IPS-20b (cell line): ENCODE results near the gene TRAFD1.
"Not testable (repeated sequence)": the region's sequence is repeated elsewhere in the genome, so short reads cannot be mapped to it uniquely, and the experiment has no call there.

Experiments used
- H3K27ac ChIP-seq: one replicate; pipeline ENCODE4 v1.5.1; 2013; ENCODE audit warnings: low read length
- H3K27me3 ChIP-seq: 2 replicates; pipeline ENCODE4 v1.6.1; 2013; ENCODE audit warnings: mild to moderate bottlenecking, low read length, inconsistent platforms; ENCODE audit not compliant: insufficient read depth
- H3K36me3 ChIP-seq: 2 replicates; pipeline ENCODE4 v1.6.1; 2013; ENCODE audit warnings: low read depth, mild to moderate bottlenecking, inconsistent platforms, low read length, moderate library complexity; ENCODE audit not compliant: insufficient read depth
- H3K4me1 ChIP-seq: 2 replicates; pipeline ENCODE4 v1.6.1; 2013; ENCODE audit warnings: mild to moderate bottlenecking, control low read depth, inconsistent platforms, low read length, moderate library complexity; ENCODE audit not compliant: insufficient read depth
- H3K4me3 ChIP-seq: 2 replicates; pipeline ENCODE4 v1.5.1; 2013; ENCODE audit warnings: mild to moderate bottlenecking, low read length, inconsistent platforms
- H3K9ac ChIP-seq: 2 replicates; pipeline ENCODE4 v1.6.1; 2013; ENCODE audit warnings: low read depth, mild to moderate bottlenecking, inconsistent platforms, low read length, moderate library complexity
- H3K9me3 ChIP-seq: 2 replicates; pipeline ENCODE4 v1.6.1; 2013; ENCODE audit warnings: mild to moderate bottlenecking, low read depth, low read length, inconsistent platforms; ENCODE audit not compliant: insufficient read depth

The TRAFD1 gene

DNA sequence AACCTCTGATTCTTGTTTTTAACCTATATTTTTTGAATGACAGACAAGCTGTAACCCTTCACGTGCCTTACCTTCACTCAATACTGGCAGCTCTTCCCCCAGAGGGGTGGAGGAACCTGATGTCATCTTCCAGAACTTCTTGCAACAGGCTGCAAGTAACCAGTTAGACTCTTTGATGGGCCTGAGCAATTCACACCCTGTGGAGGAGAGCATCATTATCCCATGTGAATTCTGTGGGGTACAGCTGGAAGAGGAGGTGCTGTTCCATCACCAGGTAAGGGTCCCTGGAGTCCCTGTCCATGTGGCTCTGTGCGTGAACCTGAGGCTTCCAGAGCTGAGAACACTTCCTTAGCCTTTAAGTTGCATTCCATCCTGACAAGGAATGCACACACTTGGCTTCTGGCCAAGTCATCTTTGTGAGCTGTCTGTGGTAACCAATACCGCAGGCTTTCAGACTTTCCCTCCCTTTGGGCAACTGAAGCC lies 22.7 kb downstream of the TRAFD1 start:
- Histone ChIP-seq H3K36me3 (peaks cover 82% of the 10 kb centered on the region), H3K27ac (no peak overlapping the region), H3K9me3 (no peaks in the 10 kb centered on the region), H3K4me1 (no peaks in the 10 kb centered on the region), H3K9ac (no peak overlapping the region), H3K4me3 (no peak overlapping the region), H3K27me3 (no peaks in the 10 kb centered on the region)

DNA sequence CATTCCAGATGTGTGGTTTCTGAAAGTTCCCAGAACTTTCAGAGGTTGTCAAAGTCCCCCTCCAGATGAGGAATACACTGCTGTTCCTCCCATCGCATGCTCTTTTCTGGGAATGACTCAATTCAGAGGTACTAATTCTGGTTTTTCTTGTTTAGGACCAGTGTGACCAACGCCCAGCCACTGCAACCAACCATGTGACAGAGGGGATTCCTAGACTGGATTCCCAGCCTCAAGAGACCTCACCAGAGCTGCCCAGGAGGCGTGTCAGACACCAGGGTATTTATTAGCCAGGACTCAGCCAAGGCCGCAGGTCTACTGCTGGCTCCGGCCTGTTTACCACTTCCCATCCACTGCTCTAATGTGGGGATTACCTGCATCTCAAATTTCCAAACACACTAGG lies 24.2 kb downstream of the TRAFD1 start:
- H3K9me3 ChIP-seq: no peaks in the 10 kb centered on the region
- no peak overlapping the region for H3K9ac ChIP-seq
- H3K4me3 ChIP-seq: no peak overlapping the region
- no peaks in the 10 kb centered on the region for H3K27me3 ChIP-seq
- peaks cover 82% of the 10 kb centered on the region for H3K36me3 ChIP-seq
- H3K27ac ChIP-seq: no peak overlapping the region
- H3K4me1 ChIP-seq: no peaks in the 10 kb centered on the region

DNA sequence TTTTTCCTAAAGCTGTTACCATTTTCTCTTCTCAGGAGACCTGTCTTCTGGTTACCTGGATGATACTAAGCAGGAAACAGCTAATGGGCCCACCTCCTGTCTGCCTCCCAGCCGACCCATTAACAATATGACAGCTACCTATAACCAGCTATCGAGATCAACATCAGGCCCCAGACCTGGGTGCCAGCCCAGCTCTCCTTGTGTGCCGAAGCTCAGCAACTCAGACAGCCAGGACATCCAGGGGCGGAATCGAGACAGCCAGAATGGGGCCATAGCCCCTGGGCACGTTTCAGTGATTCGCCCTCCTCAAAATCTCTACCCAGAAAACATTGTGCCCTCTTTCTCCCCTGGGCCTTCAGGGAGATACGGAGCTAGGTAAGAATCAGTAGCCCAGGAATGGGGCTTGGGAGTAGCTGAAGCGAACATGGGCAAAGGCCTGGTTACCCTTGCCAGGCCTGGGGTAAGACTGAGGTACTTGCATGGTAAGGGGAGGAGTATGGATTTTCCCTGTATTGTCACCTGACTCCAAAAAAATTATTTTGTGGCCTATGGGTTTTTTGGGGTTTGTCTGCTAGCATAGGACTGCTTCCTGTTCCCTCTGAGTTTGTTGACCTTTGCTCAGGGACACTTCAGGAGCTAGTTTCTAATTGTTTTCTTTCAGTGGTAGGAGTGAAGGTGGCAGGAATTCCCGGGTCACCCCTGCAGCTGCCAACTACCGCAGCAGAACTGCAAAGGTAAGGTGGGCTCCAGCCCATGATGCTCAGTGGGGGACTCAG lies 26.6 kb downstream of the TRAFD1 start:
- no peaks in the 10 kb centered on the region for H3K27me3 ChIP-seq
- H3K9me3 ChIP-seq: no peaks in the 10 kb centered on the region
- no peak overlapping the region for H3K9ac ChIP-seq
- peaks cover 64% of the 10 kb centered on the region for H3K36me3 ChIP-seq
- no peaks in the 10 kb centered on the region for H3K4me1 ChIP-seq
- no peak overlapping the region for H3K27ac ChIP-seq
- H3K4me3 ChIP-seq: no peak overlapping the region

DNA sequence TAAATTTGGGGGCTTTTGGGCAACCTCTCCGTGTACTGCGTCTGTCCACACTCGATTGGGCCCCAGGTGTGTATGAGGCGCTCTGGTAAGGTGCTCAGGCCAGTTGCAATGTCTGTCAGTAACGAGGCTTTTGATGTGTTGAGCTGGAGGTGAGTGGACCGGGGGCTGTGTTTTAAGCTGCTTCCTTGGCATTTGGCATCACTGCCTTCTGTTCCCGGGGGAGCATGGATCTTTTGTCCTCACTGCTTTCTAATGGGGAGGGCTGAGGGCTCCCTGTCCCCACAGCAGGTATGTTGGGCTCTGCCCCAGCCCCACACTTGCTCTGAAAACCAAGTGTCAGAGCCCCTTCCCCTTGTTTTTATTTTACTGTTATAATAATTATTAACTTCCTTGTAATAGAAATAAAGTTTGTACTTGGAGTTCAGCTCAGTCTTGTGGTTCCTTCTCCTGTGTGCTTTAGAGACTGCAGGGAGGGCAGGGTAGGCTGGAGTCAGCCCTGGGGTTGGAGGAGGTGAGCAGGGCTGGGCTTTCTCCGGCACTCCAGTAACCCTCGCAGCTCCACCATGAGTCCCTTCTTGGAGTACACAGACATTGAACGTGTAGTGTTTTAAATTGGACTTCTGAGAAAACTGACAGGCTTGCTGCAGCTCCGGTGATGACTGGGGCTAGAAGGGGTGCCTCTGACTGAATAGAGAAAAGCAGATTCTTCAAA lies 28.0 kb downstream of the TRAFD1 start:
- Histone ChIP-seq H3K36me3 (peaks cover 58% of the 10 kb centered on the region), H3K4me1 (no peaks in the 10 kb centered on the region), H3K9me3 (no peaks in the 10 kb centered on the region), H3K27ac (no peak overlapping the region), H3K4me3 (no peak overlapping the region), H3K27me3 (no peaks in the 10 kb centered on the region), H3K9ac (no peak overlapping the region)

DNA sequence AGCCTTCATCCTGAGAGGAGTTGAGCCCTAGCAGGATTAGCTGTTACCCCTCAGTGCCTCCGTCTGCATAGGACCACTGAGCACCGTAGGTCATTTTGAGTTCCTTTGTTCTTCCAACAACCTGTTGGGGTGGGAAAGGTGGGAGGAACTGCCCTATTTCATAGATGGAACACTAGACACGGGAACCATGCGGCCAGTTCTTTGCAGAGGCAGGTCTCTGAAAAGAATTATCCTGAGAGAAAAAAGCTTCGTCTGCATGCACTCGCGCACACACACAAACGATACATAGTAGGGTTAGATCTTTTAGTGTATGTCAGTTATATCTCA lies 28.5 kb downstream of the TRAFD1 start:
- Histone ChIP-seq H3K9me3 (no peaks in the 10 kb centered on the region), H3K27me3 (no peaks in the 10 kb centered on the region), H3K4me1 (no peaks in the 10 kb centered on the region), H3K27ac (no peak overlapping the region), H3K4me3 (no peak overlapping the region), H3K36me3 (peaks cover 53% of the 10 kb centered on the region), H3K9ac (no peak overlapping the region)

DNA sequence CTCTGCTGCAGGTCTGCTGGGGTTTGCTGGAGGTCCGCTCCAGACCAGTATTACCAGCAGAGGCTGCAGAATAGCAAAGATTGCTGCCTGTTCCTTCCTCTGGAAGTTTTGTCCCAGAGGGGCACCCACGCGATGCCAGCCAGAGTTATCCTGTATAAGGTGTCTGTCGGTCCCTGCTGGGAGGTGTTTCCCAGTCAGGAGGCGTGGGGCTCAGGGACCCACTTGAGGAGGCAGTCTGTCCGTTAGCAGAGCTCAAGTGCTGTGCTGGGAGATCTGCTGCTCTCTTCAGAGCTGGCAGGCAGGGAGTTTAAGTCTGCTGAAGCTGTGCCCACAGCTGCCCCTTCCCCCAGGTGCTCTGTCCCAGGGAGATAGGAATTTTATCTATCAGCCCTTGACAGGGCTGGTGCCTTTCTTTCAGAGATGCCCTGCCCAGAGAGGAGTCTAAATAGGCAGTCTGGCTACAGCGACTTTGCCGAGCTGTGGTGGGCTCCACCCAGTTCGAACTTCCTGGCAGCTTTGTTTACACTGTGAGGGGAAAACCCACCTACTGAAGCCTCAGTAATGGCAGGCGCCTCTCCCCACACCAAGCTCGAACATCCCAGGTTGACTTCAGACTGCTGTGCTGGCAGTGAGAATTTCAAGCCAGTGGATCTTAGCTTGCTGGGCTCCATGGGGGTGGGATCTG lies 33.2 kb downstream of the TRAFD1 start:
- H3K27me3 ChIP-seq, H3K4me1 ChIP-seq, H3K4me3 ChIP-seq, H3K9ac ChIP-seq, H3K27ac ChIP-seq, H3K9me3 ChIP-seq: not testable (repeated sequence)
- peaks cover 40% of the 10 kb centered on the region for H3K36me3 ChIP-seq

DNA sequence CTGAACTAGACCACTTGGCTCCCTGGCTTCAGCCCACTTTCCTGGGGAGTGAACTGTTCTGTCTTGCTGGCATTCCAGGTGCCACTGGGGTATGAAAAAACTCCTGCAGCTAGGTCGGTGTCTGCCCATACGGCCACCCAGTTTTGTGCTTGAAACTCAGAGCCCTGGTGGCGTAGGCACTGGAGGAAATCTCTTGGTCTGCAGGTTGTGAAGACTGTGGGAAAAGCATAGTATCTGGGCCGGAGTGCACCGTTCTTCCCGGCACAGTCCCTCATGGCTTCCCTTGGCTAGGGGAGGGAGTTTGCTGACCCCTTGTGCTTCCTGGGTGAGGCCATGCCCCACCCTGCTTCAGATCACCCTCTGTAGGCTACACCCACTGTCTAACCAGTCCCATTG lies 33.8 kb downstream of the TRAFD1 start:
- H3K9me3 ChIP-seq: peaks cover 9% of the 10 kb centered on the region; the same call in 1 of the 2 replicates
- no peaks in the 10 kb centered on the region for H3K4me1 ChIP-seq
- H3K27ac ChIP-seq: no peak overlapping the region
- peaks cover 35% of the 10 kb centered on the region for H3K36me3 ChIP-seq
- no peak overlapping the region for H3K9ac ChIP-seq
- H3K4me3 ChIP-seq: no peak overlapping the region
- H3K27me3 ChIP-seq: no peaks in the 10 kb centered on the region

DNA sequence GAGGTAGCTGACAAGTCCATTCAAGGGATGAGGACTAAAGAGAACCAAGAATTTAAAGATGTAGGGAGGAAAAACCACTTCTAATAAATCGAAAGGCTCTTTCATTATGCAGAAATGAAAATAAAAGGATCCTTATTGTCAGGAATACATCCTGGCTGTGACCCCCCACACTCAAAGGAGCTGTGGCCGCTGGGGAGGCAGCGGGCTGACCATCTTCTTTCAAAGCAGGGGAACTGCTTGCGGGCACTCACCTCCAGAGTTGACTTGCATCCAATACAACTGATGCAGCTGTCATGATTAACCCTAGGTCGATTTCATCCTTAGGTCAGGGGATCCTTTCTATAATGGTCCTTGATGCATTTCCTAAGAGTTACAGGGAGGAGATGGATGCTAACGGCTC lies 35.3 kb downstream of the TRAFD1 start:
- Histone ChIP-seq H3K4me1 (no peaks in the 10 kb centered on the region), H3K9ac (no peak overlapping the region), H3K27ac (no peak overlapping the region), H3K4me3 (no peak overlapping the region), H3K27me3 (no peaks in the 10 kb centered on the region), H3K9me3 (peaks cover 9% of the 10 kb centered on the region; the same call in 1 of the 2 replicates), H3K36me3 (peaks cover 33% of the 10 kb centered on the region)

DNA sequence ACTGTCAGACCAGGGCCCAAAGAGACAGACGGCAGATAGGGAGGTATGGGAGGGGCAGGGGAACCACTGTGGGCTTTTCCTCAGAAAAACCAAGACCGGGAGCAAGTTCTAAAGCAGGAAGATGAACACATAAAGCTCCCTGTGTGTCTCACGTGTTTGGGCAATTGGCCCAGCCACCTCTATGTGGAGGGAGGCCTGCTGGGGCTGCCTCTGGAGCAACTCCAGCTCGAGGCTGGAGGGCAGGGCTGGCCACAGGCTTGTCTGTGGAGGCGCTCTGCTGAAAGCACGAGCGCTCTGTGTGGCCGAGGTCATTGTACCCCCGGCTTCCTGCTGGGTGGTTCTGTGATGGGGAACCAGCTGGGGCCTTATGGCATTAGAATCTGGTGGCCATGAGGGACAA lies 36.4 kb downstream of the TRAFD1 start:
- Histone ChIP-seq H3K27me3 (no peaks in the 10 kb centered on the region), H3K9ac (no peak overlapping the region), H3K27ac (no peak overlapping the region), H3K9me3 (peaks cover 9% of the 10 kb centered on the region; the same call in 1 of the 2 replicates), H3K36me3 (peaks cover 33% of the 10 kb centered on the region), H3K4me3 (no peak overlapping the region), H3K4me1 (no peaks in the 10 kb centered on the region)

DNA sequence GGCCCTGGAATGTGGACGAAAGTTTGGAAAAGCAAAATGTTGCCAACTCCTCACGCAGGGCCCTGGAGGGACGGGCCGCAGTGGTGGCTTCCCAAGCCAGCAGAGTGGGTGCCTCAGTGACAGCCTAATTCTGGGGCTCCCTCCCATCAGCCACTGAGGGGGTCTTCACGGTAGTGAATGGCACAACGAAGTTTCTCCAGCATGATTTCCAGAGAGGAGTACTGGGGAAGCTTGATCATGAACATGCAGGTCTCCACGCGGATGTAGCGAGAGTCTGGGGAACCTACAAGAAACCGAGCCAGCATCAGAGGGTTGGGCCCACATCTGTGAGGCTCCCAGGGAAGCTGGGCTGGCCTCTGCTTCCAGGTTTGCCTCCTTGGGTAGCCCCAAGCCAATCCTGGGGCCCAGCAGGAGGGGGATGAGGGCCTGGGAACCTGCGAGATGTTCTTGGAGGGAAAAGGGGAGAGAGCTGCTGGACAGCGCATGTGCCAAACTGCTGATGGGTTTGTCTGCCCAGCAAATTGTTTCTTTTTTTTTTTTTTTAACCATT lies 37.0 kb downstream of the TRAFD1 start:
- H3K9ac ChIP-seq: no peak overlapping the region
- H3K27ac ChIP-seq: no peak overlapping the region
- H3K9me3 ChIP-seq: peaks cover 9% of the 10 kb centered on the region; the same call in 1 of the 2 replicates
- no peaks in the 10 kb centered on the region for H3K4me1 ChIP-seq
- H3K4me3 ChIP-seq: no peak overlapping the region
- H3K36me3 ChIP-seq: peaks cover 33% of the 10 kb centered on the region
- no peaks in the 10 kb centered on the region for H3K27me3 ChIP-seq

DNA sequence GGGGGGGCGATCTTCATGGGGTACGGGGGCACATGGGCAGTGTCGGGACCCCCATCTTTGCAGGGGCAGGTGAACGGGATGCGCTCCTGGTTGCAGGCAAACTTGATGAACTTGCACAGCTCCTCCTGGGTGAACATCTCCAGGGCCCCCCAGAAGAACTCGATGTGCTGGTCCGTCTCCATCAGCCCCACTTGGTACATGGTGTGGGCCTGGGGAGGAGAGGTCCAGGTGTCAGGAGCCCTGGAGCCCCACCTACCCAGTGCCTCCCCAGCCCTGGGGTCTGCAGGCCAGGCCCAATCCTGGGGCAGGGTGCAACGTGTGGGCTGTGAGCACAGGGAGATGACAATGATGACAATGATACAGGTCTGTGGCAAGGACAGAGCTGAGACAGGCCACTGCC lies 37.7 kb downstream of the TRAFD1 start:
- Histone ChIP-seq H3K4me3 (no peak overlapping the region), H3K9ac (no peak overlapping the region), H3K9me3 (peaks cover 9% of the 10 kb centered on the region; the same call in 1 of the 2 replicates), H3K4me1 (no peaks in the 10 kb centered on the region), H3K27me3 (no peaks in the 10 kb centered on the region), H3K36me3 (peaks cover 33% of the 10 kb centered on the region), H3K27ac (no peak overlapping the region)
